HPDE6-E6E7 (cell line): ENCODE data around the gene TPBG.

Source experiments
- DNase-seq: peaks from one replicate; pipeline ENCODE4 v3.0.0; 2011; ENCODE audit warnings: missing footprints; ENCODE audit errors: extremely low spot score

TPBG gene, protein sequence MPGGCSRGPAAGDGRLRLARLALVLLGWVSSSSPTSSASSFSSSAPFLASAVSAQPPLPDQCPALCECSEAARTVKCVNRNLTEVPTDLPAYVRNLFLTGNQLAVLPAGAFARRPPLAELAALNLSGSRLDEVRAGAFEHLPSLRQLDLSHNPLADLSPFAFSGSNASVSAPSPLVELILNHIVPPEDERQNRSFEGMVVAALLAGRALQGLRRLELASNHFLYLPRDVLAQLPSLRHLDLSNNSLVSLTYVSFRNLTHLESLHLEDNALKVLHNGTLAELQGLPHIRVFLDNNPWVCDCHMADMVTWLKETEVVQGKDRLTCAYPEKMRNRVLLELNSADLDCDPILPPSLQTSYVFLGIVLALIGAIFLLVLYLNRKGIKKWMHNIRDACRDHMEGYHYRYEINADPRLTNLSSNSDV

DNA sequence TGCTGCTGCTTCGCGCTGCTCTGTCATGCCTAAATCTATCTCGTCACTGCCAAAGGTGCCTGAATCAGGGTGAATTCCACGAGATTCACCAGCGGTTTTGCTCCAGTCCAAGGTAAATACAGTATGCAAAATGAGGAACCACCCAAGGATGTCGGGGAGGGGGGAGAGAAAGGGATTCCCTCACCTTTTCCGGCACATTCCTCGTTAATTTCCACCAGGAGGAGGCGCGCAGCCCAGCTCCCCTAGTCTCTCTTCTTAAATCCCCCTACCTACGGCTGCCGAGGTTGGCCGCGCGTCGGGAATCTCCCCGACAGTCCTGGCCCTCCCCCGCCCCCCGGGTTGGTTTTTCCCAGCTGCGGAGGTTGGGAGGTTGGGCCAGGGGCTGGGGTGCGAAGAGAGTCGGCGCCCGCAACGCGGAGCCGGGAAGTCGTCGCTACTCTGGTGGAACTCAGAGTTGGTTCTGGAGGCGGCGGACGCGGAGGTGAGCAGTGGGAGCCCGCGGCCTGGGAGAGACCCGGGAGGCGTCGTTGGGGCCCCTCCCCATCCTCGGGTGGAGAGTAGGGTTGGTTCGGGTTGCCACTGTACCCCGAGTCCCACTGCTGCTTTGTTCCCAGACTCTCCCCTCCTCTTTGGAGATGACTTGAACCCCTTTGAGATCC lies at the start of gene TPBG:
TPBG (plus strand) TSS at position 390 of the 659 bp plus-strand sequence. CDS start 1,145 bp downstream, outside the sequence.
- DNase-seq = peak; percentile 44

DNA sequence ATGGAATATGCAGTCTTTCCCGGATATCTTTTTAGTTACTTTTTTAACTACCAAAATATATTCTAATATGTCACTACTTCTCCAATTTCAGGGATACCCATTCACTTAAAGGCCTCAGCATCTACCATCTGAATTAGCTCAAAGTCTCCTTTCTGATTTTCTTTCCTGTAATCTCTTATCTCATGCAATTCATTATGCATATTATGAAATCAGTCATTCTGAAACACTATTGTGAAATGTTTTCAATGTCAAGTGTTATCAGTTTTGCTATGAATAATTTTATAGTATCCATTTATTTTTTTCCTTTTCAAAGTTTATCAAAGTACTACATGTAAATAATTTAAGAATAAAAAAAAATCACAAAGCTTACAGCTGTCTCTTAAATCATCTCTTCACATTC lies 41.2 kb upstream of the TPBG start:
- no peak for DNase-seq

DNA sequence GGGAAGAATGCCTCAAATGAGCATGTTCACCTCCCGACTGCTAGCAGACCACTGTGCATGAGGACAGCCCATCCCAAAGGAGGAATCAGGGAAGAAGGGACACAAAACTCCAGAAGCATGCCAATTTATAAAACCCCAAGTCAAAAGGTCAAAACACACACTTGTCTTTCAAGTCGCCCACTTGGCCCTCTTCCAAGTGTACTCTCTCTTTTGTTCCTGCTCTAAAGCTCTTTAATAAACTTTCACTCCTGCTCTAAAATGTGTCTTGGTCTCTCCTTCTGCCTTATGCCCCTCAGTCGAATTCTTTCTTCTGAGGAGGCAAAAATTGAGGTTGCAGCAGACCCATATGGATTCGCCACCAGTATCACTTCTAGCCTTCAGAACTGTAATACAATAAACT lies 33.9 kb upstream of the TPBG start:
- DNase-seq = no peak

DNA sequence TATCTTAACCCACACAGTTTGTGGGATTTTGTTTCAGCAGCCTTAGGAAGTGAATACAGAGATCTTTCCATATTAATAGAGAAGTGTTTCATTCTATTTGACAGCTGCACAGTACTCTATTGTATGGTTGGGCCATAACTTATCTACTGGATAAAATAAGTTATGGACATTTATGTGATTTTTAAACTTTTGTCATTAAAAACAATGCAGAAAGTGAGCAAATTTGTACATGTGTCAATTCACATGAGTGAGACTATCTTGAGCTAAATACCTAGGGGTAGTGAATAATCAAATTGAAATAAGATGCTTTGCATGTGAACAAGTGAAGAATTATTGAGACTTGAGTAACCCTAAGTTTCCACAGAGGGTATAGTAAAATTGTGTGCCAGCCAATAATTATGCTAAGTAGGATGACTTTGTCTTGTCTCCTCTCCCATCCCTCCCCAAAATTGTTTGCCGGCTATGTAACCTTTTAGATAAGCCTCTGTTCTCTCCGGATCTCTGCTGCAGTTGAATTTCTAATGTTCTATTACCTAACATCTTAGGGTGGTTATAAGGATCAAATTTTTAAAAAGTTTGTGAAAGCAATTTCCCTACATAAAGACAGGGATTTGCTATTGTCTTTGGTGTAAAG lies 33.3 kb upstream of the TPBG start:
- DNase-seq = no peak

DNA sequence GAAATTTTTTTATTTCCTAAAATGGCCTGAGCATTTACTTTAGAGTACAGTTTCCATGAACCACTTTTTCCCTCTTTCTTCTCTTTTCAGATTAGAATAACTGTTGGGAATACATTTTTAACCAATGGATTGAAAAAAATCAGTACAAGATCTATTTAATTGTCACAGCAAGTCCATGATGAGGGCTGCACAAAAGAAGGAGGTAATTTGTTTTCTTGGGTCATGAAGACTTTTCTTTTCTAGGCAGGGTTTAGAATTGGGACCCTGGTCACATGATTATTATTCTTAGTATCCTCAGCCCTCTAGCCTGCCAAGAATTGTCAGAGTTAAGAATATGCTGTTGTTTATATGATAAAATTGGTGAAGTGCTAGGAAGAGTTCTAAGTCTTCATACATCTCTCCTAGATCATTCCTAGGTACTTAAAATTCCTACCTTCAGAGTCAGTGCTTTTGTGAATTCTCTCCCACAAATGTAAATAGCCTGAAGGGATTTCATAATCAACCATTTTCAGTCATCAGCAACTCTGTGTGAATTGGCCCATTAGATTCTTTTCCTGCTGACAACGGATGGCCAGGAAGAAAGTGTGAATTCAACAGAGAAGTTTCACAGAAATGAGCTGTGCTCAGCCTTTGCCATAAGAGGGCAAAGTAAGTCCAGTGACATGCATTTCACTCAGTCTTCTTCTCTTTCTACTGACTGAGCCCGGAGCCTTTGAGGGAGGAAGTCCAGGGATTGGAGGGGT lies 32.4 kb upstream of the TPBG start:
- peak; percentile 60 for DNase-seq

DNA sequence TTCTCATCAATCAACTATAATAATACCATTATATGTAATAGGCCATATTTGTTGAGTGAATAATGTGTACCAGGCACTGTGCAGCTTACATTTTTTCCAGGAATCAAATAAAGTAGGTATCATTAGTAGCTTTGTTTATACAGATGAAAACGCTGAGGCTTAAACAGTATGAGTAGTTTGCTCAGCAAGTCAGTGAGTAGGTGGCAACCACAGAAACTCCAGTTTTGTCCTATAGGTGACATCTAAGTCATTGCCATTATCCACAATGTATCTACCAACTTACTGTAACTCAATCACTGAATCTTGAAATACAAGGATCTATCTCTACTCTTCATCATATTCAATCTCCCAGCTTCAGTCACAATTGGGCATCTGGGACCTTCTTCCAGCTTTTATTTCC lies 29.8 kb upstream of the TPBG start:
- no peak for DNase-seq

DNA sequence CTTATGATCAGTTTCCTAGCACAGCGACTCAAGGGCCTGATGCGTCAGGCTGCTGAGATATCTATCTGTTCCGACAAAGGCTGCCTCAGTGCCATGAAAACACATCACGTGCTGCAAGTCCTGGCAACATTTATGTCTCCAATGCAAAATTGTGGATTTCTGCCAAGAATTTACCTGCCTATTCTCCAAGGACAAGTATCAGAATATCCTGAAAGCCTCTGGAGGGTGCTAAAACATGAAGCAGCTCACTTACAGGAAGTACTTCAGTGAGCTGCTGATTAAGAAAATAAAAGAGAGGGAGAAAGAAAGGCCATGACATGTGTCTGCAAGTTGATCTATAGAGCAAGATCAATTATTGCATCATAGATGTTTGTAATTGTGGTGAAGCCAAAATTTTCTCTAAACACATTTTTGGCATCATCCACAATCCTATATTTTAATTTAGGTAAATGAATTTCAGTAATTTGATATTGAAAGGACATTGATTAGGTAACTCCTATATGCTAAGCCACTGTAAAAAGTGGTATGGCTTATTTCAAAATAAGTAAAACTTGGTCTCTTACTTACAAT lies 25.8 kb upstream of the TPBG start:
- peak; percentile 52 for DNase-seq

DNA sequence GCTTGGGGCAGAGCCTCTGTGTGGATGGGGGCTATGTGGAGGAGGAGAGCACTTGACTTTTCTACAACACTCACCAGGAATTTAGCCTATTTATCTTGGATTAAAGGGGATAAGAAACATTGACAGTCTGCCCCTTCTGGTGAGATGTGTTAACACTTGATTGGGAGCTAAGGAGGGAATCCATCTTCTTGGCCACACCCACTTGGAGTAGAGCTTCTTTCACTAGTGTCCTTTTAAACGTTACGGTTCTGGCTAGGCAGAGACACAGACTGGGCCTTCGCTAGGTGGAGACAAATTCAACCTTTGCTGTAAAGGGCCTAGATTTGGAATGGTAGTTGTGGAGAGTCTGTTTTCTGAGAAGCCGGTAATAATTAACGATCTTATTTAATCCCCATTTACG lies 15.5 kb upstream of the TPBG start:
- DNase-seq = no peak

DNA sequence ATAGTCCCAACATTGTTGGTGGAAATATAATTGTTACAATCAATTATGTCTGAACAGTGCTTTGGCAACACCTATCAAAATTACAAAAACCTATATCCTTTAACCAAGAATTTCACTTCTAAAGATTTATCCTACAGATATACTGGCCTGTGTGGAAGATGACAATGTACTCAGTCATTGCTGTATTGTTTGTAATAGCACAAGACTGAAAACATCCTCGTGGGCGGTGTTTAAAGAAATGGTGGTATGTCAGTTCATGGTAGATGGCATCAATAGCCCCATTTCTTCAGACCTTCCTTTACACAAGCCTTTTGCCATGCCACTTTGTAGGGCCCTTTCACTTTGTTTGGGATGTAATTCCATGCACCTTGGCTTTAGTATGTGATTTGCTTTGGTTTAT lies 9.8 kb upstream of the TPBG start:
- no peak for DNase-seq

DNA sequence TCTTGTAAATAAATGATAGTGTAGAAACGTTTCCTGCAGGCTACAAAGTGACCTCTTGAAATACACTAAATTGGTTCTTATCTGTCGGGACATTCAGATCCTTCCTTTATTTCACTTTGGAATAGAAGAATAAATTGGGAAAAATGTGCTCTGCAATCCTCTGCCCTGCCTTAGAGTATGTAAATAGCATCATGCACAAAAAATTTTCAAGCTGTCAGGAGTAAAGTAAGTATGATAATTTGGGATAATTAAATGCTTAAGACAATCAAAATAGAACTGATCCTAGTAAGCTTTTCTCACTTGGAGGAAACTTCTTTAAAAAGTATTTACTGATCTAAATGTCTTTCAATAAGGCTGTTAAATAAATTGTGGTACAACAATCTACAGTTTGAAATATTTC lies 3.1 kb upstream of the TPBG start:
- DNase-seq = no peak

DNA sequence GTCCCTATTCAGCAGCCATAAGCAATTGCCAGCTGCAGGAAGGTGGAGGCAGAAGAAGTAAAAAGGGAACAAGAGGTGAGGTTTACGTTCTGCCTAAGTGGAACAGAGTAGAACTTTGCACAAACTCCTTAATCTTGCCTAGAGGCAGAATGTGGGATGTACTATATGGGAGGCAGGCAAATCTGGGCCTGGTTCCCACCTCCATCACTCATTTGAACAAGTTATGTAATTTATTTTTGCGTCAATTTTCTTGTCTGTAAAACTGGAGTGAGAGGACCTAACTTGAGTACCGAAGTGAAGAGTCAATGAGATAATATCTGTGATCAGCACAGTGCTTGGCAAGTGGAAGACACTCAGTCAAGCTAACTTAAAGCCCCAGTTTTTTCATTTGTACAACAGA lies 2.0 kb upstream of the TPBG start:
- no peak for DNase-seq

DNA sequence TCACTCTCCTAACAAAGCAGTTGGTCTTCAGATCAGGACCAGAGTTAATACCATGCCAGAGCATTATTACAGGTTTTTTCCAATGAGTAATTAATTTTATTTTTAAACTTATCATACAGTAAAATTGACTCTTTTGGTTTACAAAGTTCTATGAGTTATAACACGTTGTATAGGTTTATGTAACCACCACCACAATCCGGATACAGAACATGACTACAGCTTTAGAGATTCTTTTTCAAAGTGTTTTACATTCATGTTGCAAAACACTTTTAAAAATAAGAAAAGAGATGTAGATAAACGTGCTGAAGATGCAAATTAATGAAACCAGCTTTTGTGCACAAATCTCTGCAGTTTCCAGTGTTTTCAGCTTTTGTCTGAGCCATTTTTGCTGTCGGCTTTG lies 1.5 kb upstream of the TPBG start:
- DNase-seq = no peak

DNA sequence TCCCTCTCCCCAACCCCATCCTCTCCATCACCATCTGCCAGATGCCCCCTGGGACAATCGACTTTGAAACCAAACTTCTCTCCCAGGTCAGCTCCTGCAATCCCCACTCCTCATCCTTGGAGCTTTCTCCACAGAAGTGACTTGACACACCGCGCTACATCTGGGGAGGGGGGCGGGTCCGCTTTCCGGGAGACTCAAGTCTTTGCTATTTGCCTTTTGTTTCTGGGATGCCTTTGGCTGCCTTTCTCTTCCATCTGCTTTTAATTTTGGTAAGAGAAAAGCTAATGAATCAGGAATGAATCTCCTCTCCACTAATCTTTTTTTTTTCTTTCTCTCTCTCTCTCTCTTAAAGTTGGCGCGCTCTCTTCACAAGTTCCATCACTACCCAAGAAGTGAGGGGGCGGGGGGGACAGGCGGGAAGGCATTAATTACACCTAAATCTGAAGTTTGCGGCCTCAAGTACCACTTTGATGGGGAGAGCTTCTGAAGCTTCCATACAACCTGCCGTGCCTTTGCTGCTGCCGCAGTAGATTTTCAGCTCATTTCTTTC lies 664 bp upstream of the TPBG start:
- DNase-seq = no peak

DNA sequence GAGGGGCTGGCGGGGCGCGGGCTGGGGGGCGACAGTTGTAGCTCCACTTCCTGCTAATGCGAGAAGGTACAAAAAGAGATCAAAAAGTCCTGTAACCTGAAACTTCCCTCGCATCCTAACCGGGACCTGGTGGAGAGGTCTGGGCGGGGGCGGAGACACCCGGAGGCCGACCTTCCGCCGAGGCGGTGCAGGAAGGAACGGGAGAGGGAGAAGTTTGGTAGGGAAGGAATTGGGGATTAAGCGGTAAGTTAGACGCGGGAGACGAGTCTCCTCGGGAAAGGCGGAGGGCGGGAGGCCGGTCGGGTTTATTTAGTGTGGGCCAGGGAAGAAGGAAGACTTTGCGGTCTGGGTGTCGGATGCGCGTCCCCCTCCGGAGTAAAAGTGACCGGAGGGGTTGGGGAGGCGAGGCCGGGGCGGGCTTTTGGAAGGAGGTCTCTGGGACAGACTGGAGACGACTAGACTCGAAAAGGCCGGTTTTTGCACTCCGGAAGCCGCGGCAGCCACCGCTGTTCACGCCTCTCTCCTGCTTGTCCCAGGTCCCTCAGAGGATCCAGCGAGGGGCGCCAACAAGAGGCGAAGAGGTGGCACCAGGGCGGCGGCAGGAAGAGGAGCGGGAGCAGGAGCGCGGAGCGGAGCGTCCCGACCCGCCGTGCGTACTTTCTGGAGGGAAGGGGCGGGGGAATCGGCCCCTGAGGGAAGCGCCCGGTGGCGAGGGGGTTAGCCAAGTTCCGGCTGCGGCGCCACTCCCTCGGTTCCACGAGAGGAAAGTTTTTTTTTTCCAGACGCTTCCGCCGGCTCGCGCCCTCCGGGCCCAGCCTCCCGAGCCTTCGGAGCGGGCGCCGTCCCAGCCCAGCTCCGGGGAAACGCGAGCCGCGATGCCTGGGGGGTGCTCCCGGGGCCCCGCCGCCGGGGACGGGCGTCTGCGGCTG lies 734 bp downstream of the TPBG start:
- DNase-seq = peak; percentile 53

DNA sequence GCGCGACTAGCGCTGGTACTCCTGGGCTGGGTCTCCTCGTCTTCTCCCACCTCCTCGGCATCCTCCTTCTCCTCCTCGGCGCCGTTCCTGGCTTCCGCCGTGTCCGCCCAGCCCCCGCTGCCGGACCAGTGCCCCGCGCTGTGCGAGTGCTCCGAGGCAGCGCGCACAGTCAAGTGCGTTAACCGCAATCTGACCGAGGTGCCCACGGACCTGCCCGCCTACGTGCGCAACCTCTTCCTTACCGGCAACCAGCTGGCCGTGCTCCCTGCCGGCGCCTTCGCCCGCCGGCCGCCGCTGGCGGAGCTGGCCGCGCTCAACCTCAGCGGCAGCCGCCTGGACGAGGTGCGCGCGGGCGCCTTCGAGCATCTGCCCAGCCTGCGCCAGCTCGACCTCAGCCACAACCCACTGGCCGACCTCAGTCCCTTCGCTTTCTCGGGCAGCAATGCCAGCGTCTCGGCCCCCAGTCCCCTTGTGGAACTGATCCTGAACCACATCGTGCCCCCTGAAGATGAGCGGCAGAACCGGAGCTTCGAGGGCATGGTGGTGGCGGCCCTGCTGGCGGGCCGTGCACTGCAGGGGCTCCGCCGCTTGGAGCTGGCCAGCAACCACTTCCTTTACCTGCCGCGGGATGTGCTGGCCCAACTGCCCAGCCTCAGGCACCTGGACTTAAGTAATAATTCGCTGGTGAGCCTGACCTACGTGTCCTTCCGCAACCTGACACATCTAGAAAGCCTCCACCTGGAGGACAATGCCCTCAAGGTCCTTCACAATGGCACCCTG lies 1.6 kb downstream of the TPBG start:
- DNase-seq = peak; percentile 47

DNA sequence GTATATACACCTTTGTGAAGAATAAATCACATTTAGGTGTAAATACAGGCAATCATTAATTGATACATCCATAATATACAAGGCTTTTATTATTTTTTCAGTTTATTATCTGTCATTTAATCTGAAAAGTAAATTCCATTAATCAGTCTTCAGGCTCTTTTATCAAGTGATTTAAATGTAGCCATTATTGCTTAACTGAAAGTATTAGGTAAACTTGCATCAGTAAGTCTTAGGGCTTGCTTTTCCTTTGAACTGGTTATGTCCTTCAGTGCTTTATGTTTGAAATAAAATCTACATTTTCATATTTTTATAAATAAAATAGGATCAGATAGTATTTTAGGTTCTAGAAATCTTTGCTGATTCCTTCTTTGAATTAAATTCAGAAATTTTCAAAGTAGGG lies 4.1 kb downstream of the TPBG start:
- DNase-seq = no peak

DNA sequence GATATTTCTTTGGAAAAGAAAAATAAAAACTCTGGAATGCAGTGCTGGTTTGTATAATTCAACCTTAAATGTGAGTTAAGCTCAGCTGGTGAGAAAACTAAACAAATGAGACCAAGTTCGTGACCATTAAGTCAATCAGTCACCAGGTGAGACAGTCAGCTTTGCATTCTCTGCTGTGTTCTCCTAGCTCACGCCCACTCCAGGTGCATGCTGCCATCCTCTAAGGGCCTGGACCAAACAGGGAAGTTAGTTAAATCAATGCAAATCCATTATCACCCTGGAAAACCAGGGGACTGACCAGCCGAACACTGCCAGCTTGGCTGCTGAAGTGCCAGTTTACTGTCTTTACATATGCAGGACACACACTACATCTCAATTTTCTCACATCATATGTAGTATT lies 7.2 kb downstream of the TPBG start:
- DNase-seq = no peak

DNA sequence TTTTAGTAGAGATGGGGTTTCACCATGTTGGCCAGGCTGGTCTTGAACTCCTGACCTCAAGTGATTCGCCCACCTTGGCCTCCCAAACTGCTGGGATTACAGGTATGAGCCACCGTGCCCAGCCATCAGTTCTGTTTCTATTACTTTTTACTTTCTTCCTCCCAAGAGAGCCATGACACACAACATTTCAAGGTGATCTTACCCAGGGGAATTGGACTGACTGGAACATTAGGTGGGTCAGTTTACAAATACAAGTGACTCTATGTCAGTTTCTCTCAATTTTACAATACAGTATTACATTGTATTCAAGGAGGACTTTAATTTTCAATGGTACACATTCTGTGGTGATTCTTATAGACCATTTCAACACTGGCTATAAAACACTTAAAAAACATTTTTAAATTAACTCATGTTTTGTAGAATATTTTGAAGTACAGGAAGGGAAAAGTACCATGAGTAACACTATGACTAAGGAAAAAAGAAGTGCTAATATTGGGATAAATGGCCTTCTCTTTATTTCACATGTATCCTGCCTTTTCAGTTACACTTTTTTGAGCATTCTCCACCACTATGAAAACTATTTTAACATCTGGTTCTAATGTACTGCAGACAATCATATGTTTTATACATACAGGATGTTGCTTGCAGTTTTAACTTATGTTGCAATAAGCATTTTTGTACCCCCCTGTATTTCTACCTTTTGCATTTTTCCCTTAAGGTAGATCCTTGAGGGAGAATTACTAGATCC lies 8.4 kb downstream of the TPBG start:
- DNase-seq = no peak

DNA sequence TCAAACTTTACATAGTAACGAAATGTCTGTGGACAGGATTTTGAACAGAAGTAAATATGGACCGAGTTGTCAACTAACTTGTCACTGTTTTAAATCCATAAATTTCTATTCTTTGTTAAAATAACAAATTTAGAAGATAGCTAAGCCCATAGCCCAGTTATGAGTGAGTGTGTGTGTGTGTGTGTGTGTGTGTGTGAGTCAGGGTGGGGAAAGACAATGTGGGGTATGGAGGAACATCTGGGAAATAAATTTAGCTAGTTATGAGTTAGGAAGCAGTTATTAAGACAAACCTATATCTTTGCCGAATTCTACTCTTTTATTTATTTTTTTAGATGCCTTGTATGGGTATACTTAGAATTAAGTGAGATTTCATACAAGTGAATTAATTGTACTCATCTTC lies 9.0 kb downstream of the TPBG start:
- no peak for DNase-seq
